GM04503 (cell line): ENCODE measurements around the gene NUP214.
"Not testable (repeated sequence)": the region's sequence is repeated elsewhere in the genome, so short reads cannot be mapped to it uniquely, and the experiment has no call there.

ENCODE experiments used
- DNase-seq: peaks from one replicate; pipeline ENCODE4 v3.0.0-alpha.2; 2012; ENCODE audit warnings: low read depth

NUP214 gene

GRCh38 chr9:131197160-131197911 lies 72.0 kb downstream of the NUP214 start:
- no peak for DNase-seq

- DNase-seq = no peak
Measured at GRCh38 chr9:131198041-131198715, 72.8 kb downstream of the NUP214 start.

- DNase-seq = no peak
Measured at GRCh38 chr9:131201856-131202255, 76.5 kb downstream of the NUP214 start.

GRCh38 chr9:131203431-131204218 lies 78.2 kb downstream of the NUP214 start:
- no peak for DNase-seq

- no peak for DNase-seq
Measured at GRCh38 chr9:131204285-131204684, 78.9 kb downstream of the NUP214 start.

GRCh38 chr9:131206495-131206894 lies 81.1 kb downstream of the NUP214 start:
- no peak for DNase-seq

- DNase-seq = not testable (repeated sequence)
Measured at GRCh38 chr9:131211920-131212319, 86.5 kb downstream of the NUP214 start.

GRCh38 chr9:131214286-131214856 lies 89.0 kb downstream of the NUP214 start:
- no peak for DNase-seq

- DNase-seq = no peak
Measured at GRCh38 chr9:131214876-131215275, 89.5 kb downstream of the NUP214 start.

- no peak for DNase-seq
Measured at GRCh38 chr9:131216806-131217205, 91.4 kb downstream of the NUP214 start.

- DNase-seq = no peak
Measured at GRCh38 chr9:131217331-131218031, 92.1 kb downstream of the NUP214 start.

GRCh38 chr9:131218370-131218769 lies 93.0 kb downstream of the NUP214 start:
- no peak for DNase-seq

- DNase-seq = no peak
Measured at GRCh38 chr9:131220485-131220884, 95.1 kb downstream of the NUP214 start.

- DNase-seq = no peak
Measured at GRCh38 chr9:131222460-131222859, 97.1 kb downstream of the NUP214 start.

GRCh38 chr9:131226226-131226625 lies 100.8 kb downstream of the NUP214 start:
- DNase-seq = no peak

- no peak for DNase-seq
Measured at GRCh38 chr9:131227112-131227958, 101.9 kb downstream of the NUP214 start.

GRCh38 chr9:131227959-131228460 lies 102.6 kb downstream of the NUP214 start:
- no peak for DNase-seq

GRCh38 chr9:131228988-131229387 lies 103.6 kb downstream of the NUP214 start:
- DNase-seq = no peak

- DNase-seq = no peak
Measured at GRCh38 chr9:131233556-131233955, 108.2 kb downstream of the NUP214 start.

- DNase-seq = no peak
Measured at GRCh38 chr9:131233995-131234394, 108.6 kb downstream of the NUP214 start.
